AG09319 (cell line): ENCODE results near the gene CD101.

ENCODE experiments used
- DNase-seq: peaks from one replicate; pipeline ENCODE4 v3.0.0-alpha.2; 2010; ENCODE audit warnings: low read depth; ENCODE audit errors: extremely low read depth
- TF ChIP-seq, protein P1 (sequence below): IDR thresholded peaks from 2 replicates; pipeline ENCODE4 v1.5.1; 2011; ENCODE audit warnings: low read depth, mild to moderate bottlenecking, inconsistent platforms, low read length, moderate library complexity

CD101 gene

DNA sequence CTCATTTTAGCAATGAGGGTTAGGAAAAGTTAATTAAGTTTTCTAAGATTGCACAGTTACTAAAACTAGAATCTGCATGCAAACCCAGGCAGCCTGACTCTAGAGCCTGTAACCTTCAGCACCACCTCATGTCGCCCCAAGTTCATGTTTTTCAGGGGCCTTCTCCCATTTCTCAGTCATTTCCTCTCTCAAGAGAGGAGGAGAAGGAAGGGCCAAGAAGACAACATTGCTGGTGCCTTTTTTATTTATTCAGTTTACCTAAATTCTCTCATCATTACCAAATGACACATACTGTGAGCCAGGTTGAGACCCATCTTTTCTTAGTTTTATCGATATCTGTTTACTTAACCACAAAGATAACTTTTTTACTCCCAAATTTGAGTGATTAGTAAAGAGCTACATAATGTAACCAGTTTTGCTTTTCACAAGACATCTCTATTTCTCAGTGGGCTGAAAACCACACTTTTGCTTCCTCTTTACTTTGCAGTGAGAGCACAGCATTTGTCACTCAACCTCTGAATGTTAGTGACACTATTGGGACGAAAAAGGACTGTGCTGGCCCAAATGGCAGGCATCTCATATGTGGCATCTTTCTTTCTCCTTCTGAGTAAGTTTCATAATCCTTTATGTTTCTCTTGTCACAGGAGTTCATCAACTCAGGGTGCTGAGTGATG, at the start of gene CD101:
Gene CD101, plus strand, starts transcription at position 507 of the 674 bp plus-strand sequence. Its CDS starts 58 bp downstream, at position 565.
- no peak for DNase-seq
- TF ChIP-seq, protein P1, sequence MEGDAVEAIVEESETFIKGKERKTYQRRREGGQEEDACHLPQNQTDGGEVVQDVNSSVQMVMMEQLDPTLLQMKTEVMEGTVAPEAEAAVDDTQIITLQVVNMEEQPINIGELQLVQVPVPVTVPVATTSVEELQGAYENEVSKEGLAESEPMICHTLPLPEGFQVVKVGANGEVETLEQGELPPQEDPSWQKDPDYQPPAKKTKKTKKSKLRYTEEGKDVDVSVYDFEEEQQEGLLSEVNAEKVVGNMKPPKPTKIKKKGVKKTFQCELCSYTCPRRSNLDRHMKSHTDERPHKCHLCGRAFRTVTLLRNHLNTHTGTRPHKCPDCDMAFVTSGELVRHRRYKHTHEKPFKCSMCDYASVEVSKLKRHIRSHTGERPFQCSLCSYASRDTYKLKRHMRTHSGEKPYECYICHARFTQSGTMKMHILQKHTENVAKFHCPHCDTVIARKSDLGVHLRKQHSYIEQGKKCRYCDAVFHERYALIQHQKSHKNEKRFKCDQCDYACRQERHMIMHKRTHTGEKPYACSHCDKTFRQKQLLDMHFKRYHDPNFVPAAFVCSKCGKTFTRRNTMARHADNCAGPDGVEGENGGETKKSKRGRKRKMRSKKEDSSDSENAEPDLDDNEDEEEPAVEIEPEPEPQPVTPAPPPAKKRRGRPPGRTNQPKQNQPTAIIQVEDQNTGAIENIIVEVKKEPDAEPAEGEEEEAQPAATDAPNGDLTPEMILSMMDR = no peak

GRCh38 chr1:116952738-116953275, 48.8 kb upstream of the CD101 start:
- TF ChIP-seq, protein P1 = no peak
- no peak for DNase-seq

DNA sequence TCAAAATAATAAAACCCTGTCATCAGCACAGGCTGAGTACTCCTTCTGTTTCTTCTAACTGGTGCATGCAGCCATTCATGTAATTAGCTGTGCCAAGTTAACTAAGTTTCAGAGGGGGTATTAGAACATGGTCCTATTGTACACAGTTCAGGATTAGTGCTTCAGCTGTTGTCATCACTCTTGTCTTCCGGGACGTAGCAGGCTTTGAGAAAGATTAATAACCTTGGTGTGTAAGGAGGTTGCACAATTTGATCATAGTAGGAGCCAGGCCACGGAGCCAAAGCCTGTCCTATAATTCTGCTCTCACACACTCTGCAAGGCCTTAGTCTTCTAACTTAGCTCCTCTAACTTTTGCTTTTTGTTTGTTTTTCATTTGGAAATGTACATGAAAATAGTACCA, 47.1 kb upstream of the CD101 start:
- TF ChIP-seq, protein P1 = no peak
- DNase-seq = no peak

GRCh38 chr1:116956378-116956777, 45.2 kb upstream of the CD101 start:
- no peak for DNase-seq
- TF ChIP-seq, protein P1 = no peak

DNA sequence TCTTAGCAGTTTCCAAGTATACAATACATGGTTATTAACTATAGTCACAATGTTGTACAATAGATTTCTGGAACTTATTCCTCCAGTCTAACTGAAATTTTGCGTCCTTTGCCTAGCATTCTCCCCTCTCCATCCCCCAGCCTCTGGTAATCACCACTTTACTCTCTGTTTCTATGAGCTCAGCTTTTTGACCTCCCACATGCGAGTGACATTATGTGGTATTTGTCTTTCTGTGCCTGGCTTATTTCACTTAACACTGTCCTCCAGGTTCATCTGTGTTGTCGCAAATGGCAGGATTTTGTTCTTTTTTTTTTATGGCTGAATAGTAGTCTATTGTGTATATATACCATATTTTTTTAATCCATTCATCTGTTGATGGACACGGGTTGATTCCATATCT, 43.9 kb upstream of the CD101 start:
- TF ChIP-seq, protein P1 = no peak
- DNase-seq = no peak

GRCh38 chr1:116958110-116958509, 43.5 kb upstream of the CD101 start:
- DNase-seq = no peak
- TF ChIP-seq, protein P1 = no peak

GRCh38 chr1:116958977-116959376, 42.6 kb upstream of the CD101 start:
- TF ChIP-seq, protein P1 = no peak
- DNase-seq = no peak
